HEK293 (cell line): ENCODE data around the gene HSF5.

Experiments
- AEBP2 ChIP-seq: fragments of 450-650 bp; formaldehyde crosslinking; IDR thresholded peaks from 2 replicates; pipeline ENCODE4 v1.5.1; 2016; ENCODE audit warnings: missing biosample characterization, missing genetic modification characterization, borderline replicate concordance
- ATF2 ChIP-seq: fragments of 450-650 bp; formaldehyde crosslinking; IDR thresholded peaks from 2 replicates; pipeline ENCODE4 v1.5.1; 2016; ENCODE audit warnings: missing biosample characterization, missing genetic modification characterization, low read depth
- EGR2 ChIP-seq: fragments of 450-650 bp; formaldehyde crosslinking; IDR thresholded peaks from 2 replicates; pipeline ENCODE4 v1.5.1; 2016; ENCODE audit warnings: low read depth, missing biosample characterization, missing genetic modification characterization
- GFI1B ChIP-seq: fragments of 450-650 bp; formaldehyde crosslinking; IDR thresholded peaks from 2 replicates; pipeline ENCODE4 v1.5.1; 2016; ENCODE audit warnings: missing biosample characterization, missing genetic modification characterization
- SP3 ChIP-seq: fragments of 450-650 bp; formaldehyde crosslinking; IDR thresholded peaks from 2 replicates; pipeline ENCODE4 v1.5.1; 2016; ENCODE audit warnings: missing biosample characterization, missing genetic modification characterization
- TCF7L2 ChIP-seq: IDR thresholded peaks from 2 replicates; pipeline ENCODE4 v1.6.1; 2011; ENCODE audit warnings: low read depth, mild to moderate bottlenecking, inconsistent platforms, low read length, moderate library complexity, borderline replicate concordance
- YY2 ChIP-seq: fragments of 450-650 bp; formaldehyde crosslinking; IDR thresholded peaks from 2 replicates; pipeline ENCODE4 v1.5.1; 2016; ENCODE audit warnings: missing biosample characterization, missing genetic modification characterization
- ZBTB1 ChIP-seq: fragments of 450-650 bp; formaldehyde crosslinking; IDR thresholded peaks from 2 replicates; pipeline ENCODE4 v1.5.1; 2016; ENCODE audit warnings: missing biosample characterization, missing genetic modification characterization
- ZBTB26 ChIP-seq: fragments of 450-650 bp; formaldehyde crosslinking; optimal IDR thresholded peaks from 2 replicates; pipeline ENCODE3; 2016; ENCODE audit warnings: missing biosample characterization, mild to moderate bottlenecking, missing genetic modification characterization
- ZBTB8A ChIP-seq: fragments of 450-650 bp; formaldehyde crosslinking; IDR thresholded peaks from 2 replicates; pipeline ENCODE4 v1.5.1; 2016; ENCODE audit warnings: missing biosample characterization, missing genetic modification characterization
- ZNF146 ChIP-seq: fragments of 450-650 bp; formaldehyde crosslinking; IDR thresholded peaks from 2 replicates; pipeline ENCODE4 v1.5.1; 2016; ENCODE audit warnings: missing biosample characterization, missing genetic modification characterization
- ZNF157 ChIP-seq: fragments of 450-650 bp; formaldehyde crosslinking; IDR thresholded peaks from 2 replicates; pipeline ENCODE4 v1.5.1; 2016; ENCODE audit warnings: missing biosample characterization, missing genetic modification characterization
- ZNF184 ChIP-seq: fragments of 450-650 bp; IDR thresholded peaks from 2 replicates; pipeline ENCODE4 v1.5.1; 2018; ENCODE audit warnings: missing biosample characterization, mild to moderate bottlenecking, missing genetic modification characterization
- ZNF202 ChIP-seq: fragments of 450-650 bp; formaldehyde crosslinking; IDR thresholded peaks from 2 replicates; pipeline ENCODE4 v1.5.1; 2016; ENCODE audit warnings: missing biosample characterization, missing genetic modification characterization, borderline replicate concordance
- ZNF211 ChIP-seq: fragments of 450-650 bp; formaldehyde crosslinking; IDR thresholded peaks from 2 replicates; pipeline ENCODE4 v1.5.1; 2016; ENCODE audit warnings: low read depth, missing biosample characterization, missing genetic modification characterization
- ZNF248 ChIP-seq: fragments of 450-650 bp; formaldehyde crosslinking; IDR thresholded peaks from 2 replicates; pipeline ENCODE4 v1.5.1; 2017; ENCODE audit warnings: missing biosample characterization, missing genetic modification characterization
- ZNF311 ChIP-seq: fragments of 450-650 bp; formaldehyde crosslinking; IDR thresholded peaks from 2 replicates; pipeline ENCODE4 v1.5.1; 2017; ENCODE audit warnings: missing biosample characterization, missing genetic modification characterization, borderline replicate concordance
- ZNF366 ChIP-seq: fragments of 450-650 bp; formaldehyde crosslinking; conservative IDR thresholded peaks from 2 replicates; pipeline ENCODE4 v1.5.1; 2016; ENCODE audit warnings: missing biosample characterization, missing genetic modification characterization
- ZNF416 ChIP-seq: fragments of 450-650 bp; formaldehyde crosslinking; IDR thresholded peaks from 2 replicates; pipeline ENCODE4 v1.5.1; 2016; ENCODE audit warnings: missing biosample characterization, missing genetic modification characterization
- ZNF473 ChIP-seq: fragments of 450-650 bp; formaldehyde crosslinking; IDR thresholded peaks from 2 replicates; pipeline ENCODE4 v1.5.1; 2017; ENCODE audit warnings: missing biosample characterization, missing genetic modification characterization
- ZNF660 ChIP-seq: fragments of 450-650 bp; IDR thresholded peaks from 2 replicates; pipeline ENCODE4 v1.5.1; 2018; ENCODE audit warnings: missing biosample characterization, mild to moderate bottlenecking, missing genetic modification characterization
- ZNF670 ChIP-seq: fragments of 450-650 bp; formaldehyde crosslinking; IDR thresholded peaks from 2 replicates; pipeline ENCODE4 v1.5.1; 2016; ENCODE audit warnings: missing biosample characterization, missing genetic modification characterization, low read depth
- ZNF830 ChIP-seq: fragments of 450-650 bp; IDR thresholded peaks from 2 replicates; pipeline ENCODE4 v1.5.0; 2018; ENCODE audit warnings: missing biosample characterization, missing genetic modification characterization, low read depth, mild to moderate bottlenecking, moderate library complexity
- ZNF837 ChIP-seq: fragments of 450-650 bp; formaldehyde crosslinking; IDR thresholded peaks from 2 replicates; pipeline ENCODE4 v1.5.1; 2016; ENCODE audit warnings: missing biosample characterization, missing genetic modification characterization
- ZSCAN23 ChIP-seq: fragments of 450-650 bp; formaldehyde crosslinking; IDR thresholded peaks from 2 replicates; pipeline ENCODE4 v1.5.1; 2016; ENCODE audit warnings: missing biosample characterization, missing genetic modification characterization
- TF ChIP-seq, protein P1 (sequence below): fragments of 450-650 bp; formaldehyde crosslinking; IDR thresholded peaks from 2 replicates; pipeline ENCODE4 v1.5.1; 2016; ENCODE audit warnings: missing biosample characterization, missing genetic modification characterization
- TF ChIP-seq, protein P2 (sequence below): fragments of 450-650 bp; formaldehyde crosslinking; IDR thresholded peaks from 2 replicates; pipeline ENCODE4 v1.5.1; 2017; ENCODE audit warnings: missing biosample characterization, missing genetic modification characterization
- TF ChIP-seq, protein P3 (sequence below): fragments of 450-650 bp; IDR thresholded peaks from 2 replicates; pipeline ENCODE4 v1.5.1; 2018; ENCODE audit warnings: missing biosample characterization, mild to moderate bottlenecking, missing genetic modification characterization
- TF ChIP-seq, protein P4 (sequence below): fragments of 450-650 bp; formaldehyde crosslinking; IDR thresholded peaks from 2 replicates; pipeline ENCODE4 v1.5.1; 2017; ENCODE audit warnings: missing biosample characterization, mild to moderate bottlenecking, missing genetic modification characterization, moderate library complexity

Gene HSF5

GRCh38 chr17:58387834-58388233, 100.4 kb downstream of the HSF5 start (continued):
- TF ChIP-seq, protein P1, sequence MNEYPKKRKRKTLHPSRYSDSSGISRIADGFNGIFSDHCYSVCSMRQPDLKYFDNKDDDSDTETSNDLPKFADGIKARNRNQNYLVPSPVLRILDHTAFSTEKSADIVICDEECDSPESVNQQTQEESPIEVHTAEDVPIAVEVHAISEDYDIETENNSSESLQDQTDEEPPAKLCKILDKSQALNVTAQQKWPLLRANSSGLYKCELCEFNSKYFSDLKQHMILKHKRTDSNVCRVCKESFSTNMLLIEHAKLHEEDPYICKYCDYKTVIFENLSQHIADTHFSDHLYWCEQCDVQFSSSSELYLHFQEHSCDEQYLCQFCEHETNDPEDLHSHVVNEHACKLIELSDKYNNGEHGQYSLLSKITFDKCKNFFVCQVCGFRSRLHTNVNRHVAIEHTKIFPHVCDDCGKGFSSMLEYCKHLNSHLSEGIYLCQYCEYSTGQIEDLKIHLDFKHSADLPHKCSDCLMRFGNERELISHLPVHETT: peak; percentile 72; the same call in 1 of the 2 replicates
- TF ChIP-seq ZNF837 (tag by site-specific recombination): no peak
- TF ChIP-seq ZBTB26 (tag by site-specific recombination): no peak
- peak; percentile 41; the same call in 1 of the 2 replicates for TF ChIP-seq SP3 (tag by site-specific recombination)
- TF ChIP-seq, protein P2, sequence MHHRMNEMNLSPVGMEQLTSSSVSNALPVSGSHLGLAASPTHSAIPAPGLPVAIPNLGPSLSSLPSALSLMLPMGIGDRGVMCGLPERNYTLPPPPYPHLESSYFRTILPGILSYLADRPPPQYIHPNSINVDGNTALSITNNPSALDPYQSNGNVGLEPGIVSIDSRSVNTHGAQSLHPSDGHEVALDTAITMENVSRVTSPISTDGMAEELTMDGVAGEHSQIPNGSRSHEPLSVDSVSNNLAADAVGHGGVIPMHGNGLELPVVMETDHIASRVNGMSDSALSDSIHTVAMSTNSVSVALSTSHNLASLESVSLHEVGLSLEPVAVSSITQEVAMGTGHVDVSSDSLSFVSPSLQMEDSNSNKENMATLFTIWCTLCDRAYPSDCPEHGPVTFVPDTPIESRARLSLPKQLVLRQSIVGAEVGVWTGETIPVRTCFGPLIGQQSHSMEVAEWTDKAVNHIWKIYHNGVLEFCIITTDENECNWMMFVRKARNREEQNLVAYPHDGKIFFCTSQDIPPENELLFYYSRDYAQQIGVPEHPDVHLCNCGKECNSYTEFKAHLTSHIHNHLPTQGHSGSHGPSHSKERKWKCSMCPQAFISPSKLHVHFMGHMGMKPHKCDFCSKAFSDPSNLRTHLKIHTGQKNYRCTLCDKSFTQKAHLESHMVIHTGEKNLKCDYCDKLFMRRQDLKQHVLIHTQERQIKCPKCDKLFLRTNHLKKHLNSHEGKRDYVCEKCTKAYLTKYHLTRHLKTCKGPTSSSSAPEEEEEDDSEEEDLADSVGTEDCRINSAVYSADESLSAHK (tag by site-specific recombination): peak; percentile 75
- no peak for TF ChIP-seq ZNF473 (tag by site-specific recombination)
- TF ChIP-seq YY2 (tag by site-specific recombination): no peak
- no peak for TF ChIP-seq ZNF311 (tag by site-specific recombination)
- TF ChIP-seq ZNF366 (tag by site-specific recombination): peak; percentile 54
- TF ChIP-seq ZNF157: no peak
- TF ChIP-seq TCF7L2: peak; percentile 54; the same call in 1 of the 2 replicates
- TF ChIP-seq ZBTB8A (tag by site-specific recombination): peak; percentile 57
- TF ChIP-seq, protein P3, sequence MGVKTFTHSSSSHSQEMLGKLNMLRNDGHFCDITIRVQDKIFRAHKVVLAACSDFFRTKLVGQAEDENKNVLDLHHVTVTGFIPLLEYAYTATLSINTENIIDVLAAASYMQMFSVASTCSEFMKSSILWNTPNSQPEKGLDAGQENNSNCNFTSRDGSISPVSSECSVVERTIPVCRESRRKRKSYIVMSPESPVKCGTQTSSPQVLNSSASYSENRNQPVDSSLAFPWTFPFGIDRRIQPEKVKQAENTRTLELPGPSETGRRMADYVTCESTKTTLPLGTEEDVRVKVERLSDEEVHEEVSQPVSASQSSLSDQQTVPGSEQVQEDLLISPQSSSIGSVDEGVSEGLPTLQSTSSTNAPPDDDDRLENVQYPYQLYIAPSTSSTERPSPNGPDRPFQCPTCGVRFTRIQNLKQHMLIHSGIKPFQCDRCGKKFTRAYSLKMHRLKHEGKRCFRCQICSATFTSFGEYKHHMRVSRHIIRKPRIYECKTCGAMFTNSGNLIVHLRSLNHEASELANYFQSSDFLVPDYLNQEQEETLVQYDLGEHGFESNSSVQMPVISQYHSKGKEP: peak; percentile 53
- no peak for TF ChIP-seq ZNF248
- peak; percentile 71; the same call in 1 of the 2 replicates for TF ChIP-seq ZSCAN23 (tag by site-specific recombination)
- no peak for TF ChIP-seq ZNF830 (tag by site-specific recombination)
- TF ChIP-seq ZNF184 (tag by site-specific recombination): no peak
- TF ChIP-seq ZNF202 (tag by site-specific recombination): no peak
- TF ChIP-seq ZNF660: no peak
- TF ChIP-seq EGR2: 0 out of 2 replicates have a peak, but pooled peaks have one; percentile 35
- no peak for TF ChIP-seq GFI1B (tag by site-specific recombination)
- no peak for TF ChIP-seq ZNF670 (tag by site-specific recombination)
- peak; percentile 54; the same call in 1 of the 2 replicates for TF ChIP-seq ATF2
- TF ChIP-seq ZNF146 (tag by site-specific recombination): no peak; the same call in 1 of the 2 replicates
- TF ChIP-seq ZNF211 (tag by site-specific recombination): no peak
- TF ChIP-seq, protein P4, sequence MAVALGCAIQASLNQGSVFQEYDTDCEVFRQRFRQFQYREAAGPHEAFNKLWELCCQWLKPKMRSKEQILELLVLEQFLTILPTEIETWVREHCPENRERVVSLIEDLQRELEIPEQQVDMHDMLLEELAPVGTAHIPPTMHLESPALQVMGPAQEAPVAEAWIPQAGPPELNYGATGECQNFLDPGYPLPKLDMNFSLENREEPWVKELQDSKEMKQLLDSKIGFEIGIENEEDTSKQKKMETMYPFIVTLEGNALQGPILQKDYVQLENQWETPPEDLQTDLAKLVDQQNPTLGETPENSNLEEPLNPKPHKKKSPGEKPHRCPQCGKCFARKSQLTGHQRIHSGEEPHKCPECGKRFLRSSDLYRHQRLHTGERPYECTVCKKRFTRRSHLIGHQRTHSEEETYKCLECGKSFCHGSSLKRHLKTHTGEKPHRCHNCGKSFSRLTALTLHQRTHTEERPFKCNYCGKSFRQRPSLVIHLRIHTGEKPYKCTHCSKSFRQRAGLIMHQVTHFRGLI (tag by site-specific recombination): 0 out of 2 replicates have a peak, but pooled peaks have one; percentile 37
- TF ChIP-seq AEBP2 (tag by site-specific recombination): no peak
- TF ChIP-seq ZBTB1 (tag by site-specific recombination): no peak
- TF ChIP-seq ZNF416 (tag by site-specific recombination): no peak
